T-helper 22 cell (primary cell): Measurements from ENCODE around the gene WDR76.

Experiments used
- DNase-seq: peaks from one replicate; pipeline ENCODE4 v3.0.0-alpha.2; 2020; ENCODE audit warnings: low read depth

Gene WDR76

GRCh38 chr15:43913941-43914340 is 87.1 kb downstream of the WDR76 start:
- no peak for DNase-seq

GRCh38 chr15:43915631-43916325 is 89.0 kb downstream of the WDR76 start:
- no peak for DNase-seq

- no peak for DNase-seq
Observed at GRCh38 chr15:43916326-43916660, 89.5 kb downstream of the WDR76 start.
